HL-60 (cell line): ENCODE results near the gene RAB11FIP2.
A peak's percentile ranks its signal among the peaks of the same experiment; 100 is the strongest.

Experiments used
- DNase-seq, 2 experiments: peaks; one replicate each; pipeline ENCODE4 v3.0.0-alpha.2; 2010 to 2020; ENCODE audit warnings: low read depth in 1 of 2, low spot score in 1 of 2
- H3K27ac ChIP-seq: fragments of 250-450 bp; sonication (Bioruptor Pico); replicated peaks from 2 replicates; pipeline ENCODE4 v1.5.1; 2020; ENCODE audit warnings: mild to moderate bottlenecking, moderate library complexity
- H3K27me3 ChIP-seq: fragments of 250-450 bp; sonication (Bioruptor Pico); 2 replicates; pipeline ENCODE4 v1.5.1; 2021; ENCODE audit warnings: mild to moderate bottlenecking, moderate library complexity; ENCODE audit not compliant: insufficient read depth, poor library complexity, severe bottlenecking
- H3K4me3 ChIP-seq: replicated peaks from 2 replicates; pipeline ENCODE4 v1.5.1; 2011; ENCODE audit warnings: mild to moderate bottlenecking, control low read depth, low read length; ENCODE audit not compliant: insufficient read depth
- GABPA ChIP-seq: IDR thresholded peaks from 2 replicates; pipeline ENCODE4 v1.6.1; 2012; ENCODE audit warnings: low read depth
- POLR2AphosphoS5 ChIP-seq: IDR thresholded peaks from 2 replicates; pipeline ENCODE4 v1.6.1; 2012; ENCODE audit warnings: low read depth
- SPI1 ChIP-seq: IDR thresholded peaks from 2 replicates; pipeline ENCODE4 v1.6.1; 2012; ENCODE audit warnings: low read depth, mild to moderate bottlenecking, borderline replicate concordance
- long read RNA-seq: library from polyadenylated mRNA; unstranded; transcript quantifications from one replicate; pipeline ENCODE4 v2.0.0, GENCODE V29; 2020
- TF ChIP-seq, protein P1 (sequence below): IDR thresholded peaks from one replicate; pipeline ENCODE4 v1.5.1; 2011; ENCODE audit warnings: low read length, control low read depth, inconsistent platforms; ENCODE audit not compliant: insufficient read depth
- TF ChIP-seq, protein P2 (sequence below): IDR thresholded peaks from 2 replicates; pipeline ENCODE4 v1.6.1; 2012; ENCODE audit warnings: low read depth; ENCODE audit not compliant: insufficient replicate concordance

RAB11FIP2 gene, protein sequence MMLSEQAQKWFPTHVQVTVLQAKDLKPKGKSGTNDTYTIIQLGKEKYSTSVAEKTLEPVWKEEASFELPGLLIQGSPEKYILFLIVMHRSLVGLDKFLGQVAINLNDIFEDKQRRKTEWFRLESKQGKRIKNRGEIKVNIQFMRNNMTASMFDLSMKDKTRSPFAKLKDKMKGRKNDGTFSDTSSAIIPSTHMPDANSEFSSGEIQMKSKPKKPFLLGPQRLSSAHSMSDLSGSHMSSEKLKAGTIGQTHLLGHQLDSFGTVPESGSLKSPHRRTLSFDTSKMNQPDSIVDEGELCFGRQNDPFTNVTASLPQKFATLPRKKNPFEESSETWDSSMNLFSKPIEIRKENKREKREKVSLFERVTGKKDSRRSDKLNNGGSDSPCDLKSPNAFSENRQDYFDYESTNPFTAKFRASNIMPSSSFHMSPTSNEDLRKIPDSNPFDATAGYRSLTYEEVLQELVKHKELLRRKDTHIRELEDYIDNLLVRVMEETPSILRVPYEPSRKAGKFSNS
- long read RNA-seq, partial matches to known transcripts: 1 of 4 reads
- long read RNA-seq, other reads (novel, unspliced or antisense): 3 of 4 reads

DNA sequence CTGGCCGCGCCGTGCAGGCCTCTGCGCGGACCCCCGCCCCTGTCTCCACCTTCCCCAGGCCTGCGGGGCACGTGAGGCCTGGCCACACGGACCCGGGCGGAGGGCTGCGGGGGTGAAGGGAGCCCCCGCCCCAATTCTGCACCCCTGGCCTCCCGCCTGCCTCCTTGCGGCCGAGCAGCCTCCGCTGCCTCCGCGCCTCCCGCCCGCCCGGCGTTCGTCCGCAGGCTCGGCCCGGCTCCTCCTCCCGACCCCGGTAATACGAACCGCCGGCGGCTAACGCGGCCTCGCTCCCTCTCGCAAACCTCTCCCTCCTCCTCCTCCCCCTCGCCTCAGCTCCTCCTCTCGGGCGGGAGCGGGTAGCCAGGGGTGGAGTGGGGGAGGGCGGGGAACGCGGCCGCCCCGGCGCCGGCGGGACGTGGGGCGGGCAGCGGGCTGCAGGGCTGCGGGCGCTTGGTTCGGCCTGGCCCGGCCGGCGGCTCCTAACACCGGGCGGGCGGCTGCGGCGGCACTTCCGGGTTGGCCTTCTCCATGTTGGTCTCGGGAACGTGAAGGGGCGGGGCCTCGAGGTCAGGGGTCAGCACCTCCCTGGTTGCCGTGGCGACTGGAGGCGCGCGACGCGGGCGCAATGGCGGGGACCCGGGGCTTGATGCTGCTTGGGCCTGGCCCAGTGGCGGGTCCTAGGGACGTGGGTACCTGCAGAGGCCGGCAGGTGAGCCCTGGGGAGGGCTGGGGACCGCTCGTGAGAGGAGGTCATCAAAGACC lies at the start of gene RAB11FIP2:
RAB11FIP2 (minus strand) TSS at position 547 of the 762 bp plus-strand sequence. CDS start 778 bp downstream, outside the sequence.
- Histone ChIP-seq H3K27me3 (no peaks in the 10 kb centered on the region), H3K4me3 (peak within 1 kb of the TSS; percentile 69), H3K27ac (peak within 1 kb of the TSS; percentile 78)
- peak; percentile 67 to 95 for DNase-seq
- TF ChIP-seq POLR2AphosphoS5: peak; percentile 38; the same call in 1 of the 2 replicates
- TF ChIP-seq, protein P1, sequence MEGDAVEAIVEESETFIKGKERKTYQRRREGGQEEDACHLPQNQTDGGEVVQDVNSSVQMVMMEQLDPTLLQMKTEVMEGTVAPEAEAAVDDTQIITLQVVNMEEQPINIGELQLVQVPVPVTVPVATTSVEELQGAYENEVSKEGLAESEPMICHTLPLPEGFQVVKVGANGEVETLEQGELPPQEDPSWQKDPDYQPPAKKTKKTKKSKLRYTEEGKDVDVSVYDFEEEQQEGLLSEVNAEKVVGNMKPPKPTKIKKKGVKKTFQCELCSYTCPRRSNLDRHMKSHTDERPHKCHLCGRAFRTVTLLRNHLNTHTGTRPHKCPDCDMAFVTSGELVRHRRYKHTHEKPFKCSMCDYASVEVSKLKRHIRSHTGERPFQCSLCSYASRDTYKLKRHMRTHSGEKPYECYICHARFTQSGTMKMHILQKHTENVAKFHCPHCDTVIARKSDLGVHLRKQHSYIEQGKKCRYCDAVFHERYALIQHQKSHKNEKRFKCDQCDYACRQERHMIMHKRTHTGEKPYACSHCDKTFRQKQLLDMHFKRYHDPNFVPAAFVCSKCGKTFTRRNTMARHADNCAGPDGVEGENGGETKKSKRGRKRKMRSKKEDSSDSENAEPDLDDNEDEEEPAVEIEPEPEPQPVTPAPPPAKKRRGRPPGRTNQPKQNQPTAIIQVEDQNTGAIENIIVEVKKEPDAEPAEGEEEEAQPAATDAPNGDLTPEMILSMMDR: no peak
- TF ChIP-seq SPI1: no peak
- TF ChIP-seq GABPA: no peak
- TF ChIP-seq, protein P2, sequence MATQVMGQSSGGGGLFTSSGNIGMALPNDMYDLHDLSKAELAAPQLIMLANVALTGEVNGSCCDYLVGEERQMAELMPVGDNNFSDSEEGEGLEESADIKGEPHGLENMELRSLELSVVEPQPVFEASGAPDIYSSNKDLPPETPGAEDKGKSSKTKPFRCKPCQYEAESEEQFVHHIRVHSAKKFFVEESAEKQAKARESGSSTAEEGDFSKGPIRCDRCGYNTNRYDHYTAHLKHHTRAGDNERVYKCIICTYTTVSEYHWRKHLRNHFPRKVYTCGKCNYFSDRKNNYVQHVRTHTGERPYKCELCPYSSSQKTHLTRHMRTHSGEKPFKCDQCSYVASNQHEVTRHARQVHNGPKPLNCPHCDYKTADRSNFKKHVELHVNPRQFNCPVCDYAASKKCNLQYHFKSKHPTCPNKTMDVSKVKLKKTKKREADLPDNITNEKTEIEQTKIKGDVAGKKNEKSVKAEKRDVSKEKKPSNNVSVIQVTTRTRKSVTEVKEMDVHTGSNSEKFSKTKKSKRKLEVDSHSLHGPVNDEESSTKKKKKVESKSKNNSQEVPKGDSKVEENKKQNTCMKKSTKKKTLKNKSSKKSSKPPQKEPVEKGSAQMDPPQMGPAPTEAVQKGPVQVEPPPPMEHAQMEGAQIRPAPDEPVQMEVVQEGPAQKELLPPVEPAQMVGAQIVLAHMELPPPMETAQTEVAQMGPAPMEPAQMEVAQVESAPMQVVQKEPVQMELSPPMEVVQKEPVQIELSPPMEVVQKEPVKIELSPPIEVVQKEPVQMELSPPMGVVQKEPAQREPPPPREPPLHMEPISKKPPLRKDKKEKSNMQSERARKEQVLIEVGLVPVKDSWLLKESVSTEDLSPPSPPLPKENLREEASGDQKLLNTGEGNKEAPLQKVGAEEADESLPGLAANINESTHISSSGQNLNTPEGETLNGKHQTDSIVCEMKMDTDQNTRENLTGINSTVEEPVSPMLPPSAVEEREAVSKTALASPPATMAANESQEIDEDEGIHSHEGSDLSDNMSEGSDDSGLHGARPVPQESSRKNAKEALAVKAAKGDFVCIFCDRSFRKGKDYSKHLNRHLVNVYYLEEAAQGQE: peak; percentile 35

DNA sequence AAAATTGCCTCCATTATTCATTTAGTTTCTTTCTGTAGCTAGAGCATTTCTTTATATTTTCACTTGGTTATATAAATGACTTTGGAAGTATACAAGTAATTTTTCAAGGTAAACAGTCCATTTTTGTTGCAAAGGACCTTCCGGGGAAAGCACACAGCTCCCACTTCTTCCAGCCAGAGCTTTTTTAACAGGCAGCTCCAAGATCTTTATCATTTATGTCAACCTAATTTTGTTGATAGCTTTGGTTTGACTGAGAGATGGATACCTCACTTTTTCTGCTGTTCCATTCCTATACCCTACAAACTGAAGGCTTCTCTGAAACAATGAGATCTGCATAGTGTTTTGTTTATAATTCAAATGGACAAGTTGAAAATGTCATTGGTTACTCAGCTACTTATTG lies 49.3 kb upstream of the RAB11FIP2 start:
- TF ChIP-seq, protein P1: no peak
- TF ChIP-seq, protein P2: no peak
- no peak for TF ChIP-seq SPI1
- TF ChIP-seq POLR2AphosphoS5: no peak
- TF ChIP-seq GABPA: no peak
- H3K4me3 ChIP-seq: no peak overlapping the region
- no peak overlapping the region for H3K27ac ChIP-seq
- H3K27me3 ChIP-seq: no peaks in the 10 kb centered on the region
- DNase-seq: no peak

DNA sequence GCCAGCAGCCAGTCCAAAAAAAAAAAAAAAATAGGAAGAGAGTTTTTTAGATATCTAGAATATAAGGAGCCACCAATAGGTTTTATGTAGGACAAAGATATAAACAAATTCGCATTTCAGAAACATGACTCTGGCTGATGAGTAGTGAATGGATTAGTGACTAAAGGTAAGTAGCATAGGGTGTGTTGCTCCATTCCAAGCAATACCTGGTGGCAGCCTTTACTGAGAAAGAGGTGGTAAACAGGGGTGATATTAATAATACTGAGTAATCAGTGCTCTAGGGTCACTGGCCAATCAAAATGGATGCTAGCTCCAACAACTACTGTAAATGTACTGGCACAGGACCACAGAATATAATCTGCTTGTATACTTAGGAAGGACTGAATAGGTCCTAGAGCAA lies 45.5 kb upstream of the RAB11FIP2 start:
- DNase-seq: no peak

More for the DNA sequence above, 45.5 kb upstream of the RAB11FIP2 start:
- no peak overlapping the region for H3K27ac ChIP-seq
- H3K4me3 ChIP-seq: no peak overlapping the region
- no peak for TF ChIP-seq POLR2AphosphoS5
- TF ChIP-seq SPI1: no peak
- TF ChIP-seq, protein P2: no peak
- no peak for TF ChIP-seq GABPA
- TF ChIP-seq, protein P1: no peak
- no peaks in the 10 kb centered on the region for H3K27me3 ChIP-seq
